ENCODE measurements around the gene PHC1. TPM values are rescaled to one million over a fixed set of nuclear protein-coding genes. Genes with fewer than 3 reads are reported as not detected.
"Not testable (repeated sequence)": the region's sequence is repeated elsewhere in the genome, so short reads cannot be mapped to it uniquely, and the experiment has no call there.

Gene PHC1
- total and polyA plus RNA-seq, 7 experiments from 2014 or later: 15.4 to 55.0 (median 36.8) TPM

- no peak overlapping the region for H3K27ac Mint-ChIP-seq
- H3K36me3 ChIP-seq (ENCODE audit: control insufficient read depth in 2 of 3, insufficient read depth in 3 of 3, low read length in 3 of 3): peaks cover 0 to 14% (median 0%) of the 10 kb centered on the region in 3 experiments
- peaks cover 0 to 9% (median 4%) of the 10 kb centered on the region in 5 donors for H3K36me3 Mint-ChIP-seq
- CTCF ChIA-PET: no interaction called here
- H3K27me3 ChIP-seq (ENCODE audit: control insufficient read depth in 2 of 2, insufficient read depth in 2 of 2, low read length in 2 of 2): no peaks in the 10 kb centered on the region
- peak overlapping the region; percentile 79 for H3K27ac ChIP-seq (ENCODE audit: low read depth, low read length)
- no peaks in the 10 kb centered on the region for H3K9me3 Mint-ChIP-seq
- peak overlapping the region; percentile 73 for H3K4me3 ChIP-seq (ENCODE audit: low read length)
- no peaks in the 10 kb centered on the region for H3K9me3 ChIP-seq (ENCODE audit: control insufficient read depth in 2 of 3, low read length in 3 of 3)
- H3K4me3 Mint-ChIP-seq: no peak overlapping the region
- POLR2A ChIA-PET: interaction anchor here (0.6 to 1.7 kb wide), 4 partner anchors 33 to 127 kb away, joined by 3 to 5 read pairs (median 3); partner anchors contain the start of gene M6PR
- DNase-seq: peak; percentile 37 to 68 (median 60)
- ATAC-seq: peak; percentile 83
- peaks cover 14 to 25% of the 10 kb centered on the region in 2 donors for H3K4me1 ChIP-seq (ENCODE audit: control insufficient read depth in 2 of 2, insufficient read depth in 2 of 2, low read length in 2 of 2)
- intact Hi-C loops (cut with micrococcal nuclease): loop anchor here (1.0 to 2.0 kb wide), 6 partner anchors 25 to 218 kb away; partner anchors contain the start of genes M6PR (in 1 of the 2) and RIMKLB (in 1 of the 2)
- peaks cover 0 to 16% (median 0%) of the 10 kb centered on the region in 5 donors for H3K27me3 Mint-ChIP-seq
- H3K4me1 Mint-ChIP-seq: peaks cover 7 to 20% (median 16%) of the 10 kb centered on the region in 7 donors
Measured at GRCh38 chr12:8914716-8915526, 612 bp downstream of the PHC1 start.

- Histone ChIP-seq H3K4me3 (ENCODE audit: low read length) (no peak overlapping the region), H3K36me3 (ENCODE audit: control insufficient read depth in 2 of 3, insufficient read depth in 3 of 3, low read length in 3 of 3) (peaks cover 0 to 21% (median 0%) of the 10 kb centered on the region in 3 experiments), H3K27ac (ENCODE audit: low read depth, low read length) (no peak overlapping the region), H3K9me3 (ENCODE audit: control insufficient read depth in 2 of 3, low read length in 3 of 3) (no peaks in the 10 kb centered on the region), H3K4me1 (ENCODE audit: control insufficient read depth in 2 of 2, insufficient read depth in 2 of 2, low read length in 2 of 2) (peaks cover 14 to 25% of the 10 kb centered on the region in 2 donors), H3K27me3 (ENCODE audit: control insufficient read depth in 2 of 2, insufficient read depth in 2 of 2, low read length in 2 of 2) (no peaks in the 10 kb centered on the region)
- Mint-ChIP-seq H3K27ac (no peak overlapping the region), H3K27me3 (peaks cover 0 to 16% (median 0%) of the 10 kb centered on the region in 5 donors), H3K36me3 (peaks cover 5 to 14% (median 10%) of the 10 kb centered on the region in 5 donors), H3K4me3 (no peak overlapping the region), H3K9me3 (no peaks in the 10 kb centered on the region), H3K4me1 (peaks cover 7 to 20% (median 16%) of the 10 kb centered on the region in 7 donors)
- DNase-seq: no peak
- intact Hi-C loops (cut with micrococcal nuclease): no loop called here
- no peak for ATAC-seq
- POLR2A ChIA-PET: interaction anchor here (0.6 kb wide), 1 partner anchor 960 kb away, joined by 3 read pairs; no protein-coding TSS in a partner anchor
- CTCF ChIA-PET: interaction anchor here (0.6 kb wide), 1 partner anchor 11 kb away, joined by 3 read pairs; no protein-coding TSS in a partner anchor
Measured at GRCh38 chr12:8916154-8916553, 1.8 kb downstream of the PHC1 start.

GRCh38 chr12:8917031-8917430 lies 2.7 kb downstream of the PHC1 start:
- intact Hi-C loops (cut with micrococcal nuclease): no loop called here
- H3K36me3 Mint-ChIP-seq: peaks cover 5 to 18% (median 14%) of the 10 kb centered on the region in 5 donors
- no peak overlapping the region for H3K4me3 ChIP-seq (ENCODE audit: low read length)
- no peak for ATAC-seq
- peaks cover 0 to 29% (median 0%) of the 10 kb centered on the region in 3 experiments for H3K36me3 ChIP-seq (ENCODE audit: control insufficient read depth in 2 of 3, insufficient read depth in 3 of 3, low read length in 3 of 3)
- DNase-seq: no peak
- ChIA-PET POLR2A (interaction anchor here (1.0 kb wide), 1 partner anchor 32 kb away, joined by 3 read pairs; the partner anchor contains the start of gene M6PR), CTCF (interaction anchor here (1.3 to 3.1 kb wide), 2 partner anchors 44 to 132 kb away, joined by 4 to 14 read pairs; no protein-coding TSS in a partner anchor)
- H3K27me3 ChIP-seq (ENCODE audit: control insufficient read depth in 2 of 2, insufficient read depth in 2 of 2, low read length in 2 of 2): no peaks in the 10 kb centered on the region
- peaks cover 7 to 20% (median 16%) of the 10 kb centered on the region in 7 donors for H3K4me1 Mint-ChIP-seq
- peaks cover 14 to 25% of the 10 kb centered on the region in 2 donors for H3K4me1 ChIP-seq (ENCODE audit: control insufficient read depth in 2 of 2, insufficient read depth in 2 of 2, low read length in 2 of 2)
- no peak overlapping the region for H3K27ac ChIP-seq (ENCODE audit: low read depth, low read length)
- H3K27ac Mint-ChIP-seq: no peak overlapping the region
- no peak overlapping the region for H3K4me3 Mint-ChIP-seq
- H3K9me3 Mint-ChIP-seq: no peaks in the 10 kb centered on the region
- no peaks in the 10 kb centered on the region for H3K9me3 ChIP-seq (ENCODE audit: control insufficient read depth in 2 of 3, low read length in 3 of 3)
- H3K27me3 Mint-ChIP-seq: peaks cover 0 to 10% (median 0%) of the 10 kb centered on the region in 5 donors

- CTCF ChIA-PET: interaction anchor here (1.3 to 3.1 kb wide), 2 partner anchors 43 to 131 kb away, joined by 4 to 14 read pairs; no protein-coding TSS in a partner anchor
- POLR2A ChIA-PET: interaction anchor here (1.0 kb wide), 1 partner anchor 31 kb away, joined by 3 read pairs; the partner anchor contains the start of gene M6PR
Measured at GRCh38 chr12:8917751-8918150, 3.4 kb downstream of the PHC1 start.

GRCh38 chr12:8919643-8920042 lies 5.3 kb downstream of the PHC1 start:
- intact Hi-C loops (cut with micrococcal nuclease); ATAC-seq; H3K27me3 ChIP-seq (ENCODE audit: control insufficient read depth in 2 of 2, insufficient read depth in 2 of 2, low read length in 2 of 2); H3K27ac ChIP-seq (ENCODE audit: low read depth, low read length); H3K9me3 Mint-ChIP-seq; H3K4me1 Mint-ChIP-seq; H3K4me3 Mint-ChIP-seq; H3K4me3 ChIP-seq (ENCODE audit: low read length); DNase-seq; H3K27me3 Mint-ChIP-seq; POLR2A ChIA-PET; H3K9me3 ChIP-seq (ENCODE audit: control insufficient read depth in 2 of 3, low read length in 3 of 3): not testable (repeated sequence)
- Histone ChIP-seq H3K36me3 (ENCODE audit: control insufficient read depth in 2 of 3, insufficient read depth in 3 of 3, low read length in 3 of 3) (peaks cover 0 to 51% (median 0%) of the 10 kb centered on the region in 3 experiments), H3K4me1 (ENCODE audit: control insufficient read depth in 2 of 2, insufficient read depth in 2 of 2, low read length in 2 of 2) (peaks cover 13 to 14% of the 10 kb centered on the region in 2 donors)
- H3K36me3 Mint-ChIP-seq: peaks cover 8 to 28% (median 21%) of the 10 kb centered on the region in 5 donors
- H3K27ac Mint-ChIP-seq: peak overlapping the region in 1 of 9 donors; percentile 9
- CTCF ChIA-PET: interaction anchor here (0.9 to 3.1 kb wide), 2 partner anchors 29 to 130 kb away, joined by 3 to 14 read pairs; no protein-coding TSS in a partner anchor

More at GRCh38 chr12:8917751-8918150, 3.4 kb downstream of the PHC1 start:
- Mint-ChIP-seq H3K9me3 (no peaks in the 10 kb centered on the region), H3K4me3 (no peak overlapping the region), H3K4me1 (peaks cover 7 to 19% (median 15%) of the 10 kb centered on the region in 7 donors), H3K27me3 (peaks cover 0 to 7% (median 0%) of the 10 kb centered on the region in 5 donors), H3K27ac (no peak overlapping the region), H3K36me3 (peaks cover 5 to 25% (median 19%) of the 10 kb centered on the region in 5 donors)
- Histone ChIP-seq H3K27me3 (ENCODE audit: control insufficient read depth in 2 of 2, insufficient read depth in 2 of 2, low read length in 2 of 2) (no peaks in the 10 kb centered on the region), H3K36me3 (ENCODE audit: control insufficient read depth in 2 of 3, insufficient read depth in 3 of 3, low read length in 3 of 3) (peaks cover 0 to 36% (median 0%) of the 10 kb centered on the region in 3 experiments), H3K4me3 (ENCODE audit: low read length) (no peak overlapping the region), H3K4me1 (ENCODE audit: control insufficient read depth in 2 of 2, insufficient read depth in 2 of 2, low read length in 2 of 2) (peaks cover 14 to 25% of the 10 kb centered on the region in 2 donors), H3K27ac (ENCODE audit: low read depth, low read length) (no peak overlapping the region), H3K9me3 (ENCODE audit: control insufficient read depth in 2 of 3, low read length in 3 of 3) (no peaks in the 10 kb centered on the region)
- DNase-seq (no peak), ATAC-seq (no peak)
- intact Hi-C loops (cut with micrococcal nuclease): no loop called here

GRCh38 chr12:8922544-8922943 lies 8.2 kb downstream of the PHC1 start:
- Mint-ChIP-seq H3K36me3 (peaks cover 8 to 28% (median 21%) of the 10 kb centered on the region in 5 donors), H3K4me3 (no peak overlapping the region), H3K9me3 (no peaks in the 10 kb centered on the region), H3K27ac (peak overlapping the region in 1 of 9 donors; percentile 28), H3K27me3 (no peaks in the 10 kb centered on the region), H3K4me1 (peaks cover 0 to 4% (median 0%) of the 10 kb centered on the region in 7 donors)
- Histone ChIP-seq H3K4me3 (ENCODE audit: low read length) (no peak overlapping the region), H3K9me3 (ENCODE audit: control insufficient read depth in 2 of 3, low read length in 3 of 3) (no peaks in the 10 kb centered on the region), H3K27me3 (ENCODE audit: control insufficient read depth in 2 of 2, insufficient read depth in 2 of 2, low read length in 2 of 2) (no peaks in the 10 kb centered on the region), H3K4me1 (ENCODE audit: control insufficient read depth in 2 of 2, insufficient read depth in 2 of 2, low read length in 2 of 2) (no peaks in the 10 kb centered on the region), H3K36me3 (ENCODE audit: control insufficient read depth in 2 of 3, insufficient read depth in 3 of 3, low read length in 3 of 3) (peaks cover 0 to 56% (median 0%) of the 10 kb centered on the region in 3 experiments), H3K27ac (ENCODE audit: low read depth, low read length) (no peak overlapping the region)
- ChIA-PET CTCF (no interaction called here), POLR2A (no interaction called here)
- DNase-seq: no peak
- no peak for ATAC-seq
- intact Hi-C loops (cut with micrococcal nuclease): no loop called here

Data from naive thymus-derived CD4-positive, alpha-beta T cell (primary cell).